ENCODE results near the gene BEND5. TPM values are rescaled to one million over a fixed set of nuclear protein-coding genes. Genes with fewer than 3 reads are reported as not detected.

BEND5 gene
- total and polyA plus RNA-seq, 7 donors, result 0.84 to 3.7 (median 1.6) TPM

GRCh38 chr1:48793863-48794262 lies 17.2 kb upstream of the BEND5 start:
- DNase-seq (no peak), ATAC-seq (no peak)
- intact Hi-C loops (cut with DNase I), result no loop called here
- Histone ChIP-seq H3K36me3 (ENCODE audit: insufficient read depth in 1 of 2, low read depth in 1 of 2) (no peaks in the 10 kb centered on the region), H3K4me1 (no peaks in the 10 kb centered on the region), H3K4me3 (no peak overlapping the region), H3K9me3 (no peaks in the 10 kb centered on the region), H3K27ac (no peak overlapping the region), H3K27me3 (ENCODE audit: insufficient read depth in 3 of 3, low read length in 2 of 3) (peaks cover 0 to 4% (median 0%) of the 10 kb centered on the region in 3 donors)
- TF ChIP-seq CTCF (IDR thresholded peaks at IDR 0.05), result no peak
- WGBS, 3 donors, result 58 to 70% (median 69%) methylated on average over 1 of the region's 1 CpG

GRCh38 chr1:48792961-48793360 lies 16.3 kb upstream of the BEND5 start:
- no peaks in the 10 kb centered on the region for H3K4me1 ChIP-seq
- no peak for DNase-seq
- H3K36me3 ChIP-seq (ENCODE audit: insufficient read depth in 1 of 2, low read depth in 1 of 2), result no peaks in the 10 kb centered on the region
- TF ChIP-seq CTCF (IDR thresholded peaks at IDR 0.05), result no peak
- intact Hi-C loops (cut with DNase I), result no loop called here
- 30 to 43% (median 32%) methylated on average over 1 of the region's 1 CpG for WGBS, 3 donors
- H3K4me3 ChIP-seq, result no peak overlapping the region
- ATAC-seq, result no peak
- H3K27ac ChIP-seq, result no peak overlapping the region
- no peaks in the 10 kb centered on the region for H3K9me3 ChIP-seq
- H3K27me3 ChIP-seq (ENCODE audit: insufficient read depth in 3 of 3, low read length in 2 of 3), result peaks cover 0 to 4% (median 0%) of the 10 kb centered on the region in 3 donors

GRCh38 chr1:48790397-48790796 lies 13.7 kb upstream of the BEND5 start:
- Histone ChIP-seq H3K9me3 (no peaks in the 10 kb centered on the region), H3K36me3 (ENCODE audit: insufficient read depth in 1 of 2, low read depth in 1 of 2) (no peaks in the 10 kb centered on the region), H3K4me3 (no peak overlapping the region), H3K4me1 (no peaks in the 10 kb centered on the region), H3K27me3 (ENCODE audit: insufficient read depth in 3 of 3, low read length in 2 of 3) (peaks cover 0 to 4% (median 0%) of the 10 kb centered on the region in 3 donors), H3K27ac (no peak overlapping the region)
- intact Hi-C loops (cut with DNase I), result no loop called here
- no peak for TF ChIP-seq CTCF (IDR thresholded peaks at IDR 0.05)
- DNase-seq (no peak), ATAC-seq (no peak)

- WGBS, 3 donors, result 74 to 86% (median 77%) methylated on average over 4 of the region's 4 CpGs
- intact Hi-C loops (cut with DNase I), result no loop called here
- Histone ChIP-seq H3K9me3 (no peaks in the 10 kb centered on the region), H3K4me1 (no peaks in the 10 kb centered on the region), H3K27ac (no peak overlapping the region), H3K36me3 (ENCODE audit: insufficient read depth in 1 of 2, low read depth in 1 of 2) (no peaks in the 10 kb centered on the region), H3K4me3 (no peak overlapping the region), H3K27me3 (ENCODE audit: insufficient read depth in 3 of 3, low read length in 2 of 3) (peaks cover 0 to 4% (median 0%) of the 10 kb centered on the region in 3 donors)
- ATAC-seq (no peak), DNase-seq (no peak)
- no peak for TF ChIP-seq CTCF (IDR thresholded peaks at IDR 0.05)
Observed at GRCh38 chr1:48789903-48790302, 13.2 kb upstream of the BEND5 start.

- intact Hi-C loops (cut with DNase I), result no loop called here
- no peak for ATAC-seq
Observed at GRCh38 chr1:48785869-48786268, 9.2 kb upstream of the BEND5 start.

More at GRCh38 chr1:48785869-48786268, 9.2 kb upstream of the BEND5 start:
- no peak overlapping the region for H3K4me3 ChIP-seq
- WGBS, 3 donors, result 76 to 88% (median 77%) methylated on average over 1 of the region's 1 CpG
- no peaks in the 10 kb centered on the region for H3K4me1 ChIP-seq
- no peak overlapping the region for H3K27ac ChIP-seq
- no peak for TF ChIP-seq CTCF (IDR thresholded peaks at IDR 0.05)
- H3K27me3 ChIP-seq (ENCODE audit: insufficient read depth in 3 of 3, low read length in 2 of 3), result peaks cover 0 to 2% (median 0%) of the 10 kb centered on the region in 3 donors
- no peak for DNase-seq
- H3K9me3 ChIP-seq, result no peaks in the 10 kb centered on the region
- no peaks in the 10 kb centered on the region for H3K36me3 ChIP-seq (ENCODE audit: insufficient read depth in 1 of 2, low read depth in 1 of 2)

Measured in psoas muscle (tissue), 8 donors.